HG02884 (cell line): Measurements from ENCODE around the gene HOXB13.

ENCODE experiments used
- ATAC-seq: cut with Tn5 transposase; IDR thresholded peaks from one replicate; pipeline ENCODE4 v1.9.1; 2021; ENCODE audit warnings: mild to moderate bottlenecking, moderate library complexity; ENCODE audit not compliant: unreplicated experiment

The HOXB13 gene

GRCh38 chr17:48715496-48716399 is 12.8 kb downstream of the HOXB13 start:
- no peak for ATAC-seq

GRCh38 chr17:48711128-48711527 is 17.4 kb downstream of the HOXB13 start:
- ATAC-seq, result no peak

DNA sequence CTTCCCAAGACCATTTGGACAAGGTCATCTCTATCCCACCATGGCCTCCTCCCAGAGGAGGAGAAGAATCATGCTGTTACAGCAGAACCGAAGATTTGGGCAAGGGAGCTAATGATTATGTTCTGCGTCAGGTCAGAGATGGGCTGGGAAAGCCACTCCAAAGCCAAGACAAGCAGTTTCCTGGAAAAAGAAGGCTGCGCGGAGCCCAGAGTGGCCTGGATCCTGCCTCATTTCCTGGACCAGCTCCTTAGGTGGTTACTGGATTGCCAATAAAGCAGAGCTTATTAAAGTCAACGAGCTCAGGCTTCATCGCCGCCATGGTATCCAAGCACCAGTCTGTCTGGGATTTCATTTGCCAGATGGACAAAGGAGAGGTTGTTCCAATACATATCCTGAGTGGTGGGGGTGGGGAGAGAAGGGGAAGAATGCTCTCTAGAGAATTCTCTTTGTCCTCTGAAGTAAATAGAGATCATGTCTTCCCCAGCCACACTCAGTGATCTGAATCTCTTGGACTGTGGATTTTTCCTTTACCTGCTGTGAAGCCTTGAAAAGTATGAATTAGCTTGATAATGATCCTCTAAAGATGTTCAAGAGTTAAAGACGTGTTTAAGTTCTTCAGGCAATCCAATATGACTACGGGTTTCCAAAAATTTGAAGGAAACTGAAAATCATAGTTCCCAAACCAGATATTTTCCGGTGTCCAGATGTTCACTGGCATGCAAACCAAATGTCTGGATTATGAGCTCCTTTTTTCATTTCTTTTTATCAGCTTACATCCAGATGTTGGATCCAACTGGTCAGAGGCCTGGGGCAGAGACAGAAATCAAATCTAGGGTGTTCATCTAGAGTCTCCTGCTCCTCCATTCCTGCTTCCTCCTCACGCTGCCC is 23.9 kb downstream of the HOXB13 start:
- ATAC-seq, result no peak

GRCh38 chr17:48701864-48702532 is 26.6 kb downstream of the HOXB13 start:
- no peak for ATAC-seq

DNA sequence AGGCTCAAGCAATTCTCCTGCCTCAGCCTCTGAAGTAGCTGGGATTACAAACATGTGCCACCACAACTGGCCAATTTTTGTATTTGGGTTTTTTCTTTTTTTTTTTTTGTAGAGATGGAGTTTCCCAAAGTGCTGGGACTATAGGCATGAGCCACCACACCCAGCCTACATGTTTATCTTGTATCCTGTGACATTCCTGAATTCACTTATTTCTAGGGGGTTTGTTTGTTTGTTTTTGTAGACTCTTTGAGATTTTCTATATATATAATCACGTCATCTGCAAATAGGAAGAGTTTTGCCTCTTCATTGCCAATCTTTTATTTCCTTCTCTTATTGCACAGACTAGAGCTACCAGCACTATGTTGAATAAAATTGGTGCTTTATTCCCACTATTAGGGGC is 35.4 kb downstream of the HOXB13 start:
- ATAC-seq, result no peak

DNA sequence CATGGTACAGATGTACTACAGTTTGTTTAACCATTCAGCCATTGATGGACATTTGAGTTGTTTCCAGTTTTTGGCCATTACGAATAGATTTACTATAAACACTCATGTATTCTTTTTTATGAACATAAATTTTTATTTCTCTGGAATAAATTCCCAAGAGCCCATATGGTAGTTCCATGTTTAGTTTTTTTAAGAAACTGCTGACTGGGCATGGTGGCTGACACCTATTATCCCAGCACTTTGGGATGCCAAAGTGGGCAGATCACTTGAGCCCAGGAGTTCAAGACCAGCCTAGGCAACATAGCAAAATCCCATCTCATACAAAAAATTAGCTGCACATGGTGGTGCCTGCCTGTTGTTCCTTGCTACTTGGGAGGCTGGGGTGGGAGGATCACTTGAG is 36.5 kb downstream of the HOXB13 start:
- no peak for ATAC-seq

- no peak for ATAC-seq
Measured at GRCh38 chr17:48690655-48691054, 37.9 kb downstream of the HOXB13 start.

- ATAC-seq, result no peak
Measured at GRCh38 chr17:48681609-48682008, 46.9 kb downstream of the HOXB13 start.

- ATAC-seq, result no peak
Measured at GRCh38 chr17:48679385-48680096, 49.0 kb downstream of the HOXB13 start.

DNA sequence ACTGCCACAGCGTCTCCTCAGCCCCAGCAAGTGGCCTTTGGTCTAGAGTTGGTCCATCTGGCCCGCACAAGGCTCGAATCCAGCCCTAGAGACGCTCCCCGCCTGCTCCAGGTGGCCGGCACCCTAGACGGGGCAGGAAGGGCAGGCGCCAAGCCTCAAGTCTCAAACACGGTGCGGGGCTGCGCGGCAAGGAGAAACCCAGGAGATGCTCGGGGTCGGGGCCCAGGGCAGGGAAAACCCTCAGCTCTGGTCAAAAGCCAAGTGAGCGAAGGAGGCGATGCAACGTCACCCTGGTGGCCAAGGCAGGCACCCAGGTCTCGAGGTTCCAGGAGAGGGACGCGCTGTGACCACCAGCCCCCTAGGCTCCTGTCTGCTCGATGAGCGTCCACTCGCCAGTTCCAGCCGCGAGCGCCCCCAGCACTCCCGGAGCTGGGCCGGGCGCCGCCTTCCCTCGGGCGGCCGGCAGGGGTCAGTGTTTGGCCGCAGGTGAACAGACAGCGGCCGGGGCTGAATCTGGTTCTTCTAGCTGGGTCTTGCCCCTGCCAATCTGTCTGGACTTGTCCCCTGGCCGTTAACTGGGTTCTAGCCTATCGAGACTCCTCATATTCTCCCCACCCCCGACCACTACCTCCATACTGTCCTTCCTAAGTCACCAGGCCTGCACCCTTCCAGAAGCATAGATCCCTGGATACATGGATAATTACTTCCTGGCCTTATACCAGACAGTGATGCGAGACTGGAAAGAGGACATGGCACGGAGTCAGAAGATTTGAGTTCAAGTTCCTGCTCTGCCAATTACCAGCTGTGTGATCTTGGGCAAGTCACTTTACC is 50.2 kb downstream of the HOXB13 start:
- ATAC-seq, result no peak

DNA sequence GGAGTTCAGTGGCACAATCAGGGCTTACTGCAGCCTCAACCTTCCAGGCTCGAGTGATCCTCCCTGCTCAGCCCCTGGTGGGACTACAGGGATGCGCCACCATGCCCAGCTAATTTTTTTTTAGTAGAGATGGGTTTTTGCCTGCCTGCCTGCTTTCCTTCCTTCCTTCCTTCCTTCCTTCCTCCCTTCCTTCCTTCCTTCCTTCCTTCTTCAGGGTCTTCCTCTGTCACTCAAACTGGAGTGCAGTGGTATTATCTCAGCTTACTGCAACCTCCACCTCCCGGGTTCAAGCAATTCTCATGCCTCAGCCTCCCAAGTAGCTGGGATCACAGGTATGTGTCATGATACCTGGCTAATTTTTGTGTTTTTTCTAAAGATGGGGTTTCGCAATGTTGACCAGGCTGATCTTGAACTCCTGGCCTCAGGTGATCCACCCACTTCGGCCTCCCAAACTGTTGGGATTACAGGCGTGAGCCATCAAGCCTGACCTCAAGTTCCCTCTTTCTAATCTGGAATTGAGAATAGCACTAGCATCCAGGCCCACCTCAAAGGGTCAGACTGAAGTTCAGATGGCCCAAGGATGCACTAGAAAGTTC is 51.5 kb downstream of the HOXB13 start:
- no peak for ATAC-seq
